Medulla oblongata (tissue), 1 donor: Measurements from ENCODE around the gene IGF2BP3.

ENCODE experiments used
- DNase-seq: peaks from one replicate; pipeline ENCODE4 v3.0.0-alpha.2; 2015; ENCODE audit errors: extremely low spot score

IGF2BP3 gene

DNA sequence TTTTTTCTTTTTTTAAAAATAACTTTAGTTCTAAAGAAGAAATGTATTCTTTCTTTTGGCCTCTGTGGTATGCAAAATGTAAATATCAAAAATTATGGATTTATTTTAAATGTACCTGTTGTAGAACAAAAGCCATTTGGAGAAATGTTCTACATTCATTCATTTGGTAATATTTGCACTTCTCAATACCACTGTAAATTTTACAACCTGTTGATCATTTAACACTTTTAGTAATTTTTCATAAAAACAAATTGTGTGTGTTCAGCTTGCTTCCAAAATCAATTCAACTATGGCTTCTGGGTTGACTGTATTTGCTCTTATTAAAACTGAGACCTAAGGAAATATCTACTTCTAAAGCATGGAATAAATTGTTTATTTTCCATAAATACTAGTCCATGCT, 2.3 kb upstream of the IGF2BP3 start:
- DNase-seq: no peak

DNA sequence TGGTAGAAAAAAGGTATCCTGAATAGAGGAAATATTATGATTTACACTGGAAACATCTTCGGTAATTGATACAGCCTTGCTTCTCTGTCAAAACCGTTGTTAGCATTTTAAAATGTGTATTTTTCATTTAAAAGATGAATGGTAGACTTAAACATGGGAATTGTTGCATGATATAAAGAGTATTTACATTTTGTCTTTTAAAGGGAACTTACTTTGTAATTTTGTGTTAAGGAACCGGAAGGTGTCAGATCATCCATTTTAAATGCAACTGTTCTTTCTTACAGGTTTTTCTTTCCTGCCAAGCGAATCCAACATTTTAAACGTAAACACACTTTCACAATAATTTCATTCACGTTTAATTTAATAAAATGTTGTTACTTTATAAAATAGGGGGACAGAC, 1.8 kb upstream of the IGF2BP3 start:
- DNase-seq: no peak

DNA sequence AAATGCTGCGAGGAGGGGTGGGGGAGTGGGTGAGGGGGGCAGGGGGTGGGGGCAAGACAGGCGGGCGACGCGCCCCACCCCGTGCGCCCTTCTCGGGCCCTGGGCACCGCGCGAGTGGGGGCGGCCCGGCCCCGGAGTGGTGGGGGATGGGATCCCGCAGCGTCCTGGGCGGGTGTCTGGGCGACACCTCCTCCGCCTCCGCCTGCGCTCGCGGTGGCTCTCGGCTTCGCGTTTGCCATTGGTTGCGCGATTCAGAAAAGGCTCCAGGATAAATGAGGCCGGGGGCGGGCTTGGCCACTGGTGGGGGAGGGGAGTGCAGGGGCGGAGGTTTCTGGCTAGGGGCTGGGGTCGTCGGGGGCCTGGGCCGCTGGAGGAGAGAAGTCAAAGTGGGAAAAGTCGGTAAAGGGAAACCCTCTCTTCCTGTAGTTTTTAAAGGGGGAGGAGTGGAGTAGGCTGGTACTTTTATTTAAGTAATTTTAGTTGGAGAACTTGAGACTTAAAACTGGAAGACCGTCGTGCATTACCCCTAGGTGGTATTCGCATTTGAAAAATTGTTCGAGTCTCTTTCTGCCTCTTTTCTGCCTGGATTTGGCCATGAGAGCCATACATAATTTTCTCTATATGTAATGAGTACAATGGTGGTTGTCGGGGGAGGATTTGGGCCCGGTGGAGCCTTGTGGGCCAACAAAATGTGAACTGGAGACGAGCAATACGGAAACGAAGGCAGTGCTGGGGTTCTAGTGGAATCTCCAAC, 992 bp upstream of the IGF2BP3 start:
- DNase-seq: no peak

DNA sequence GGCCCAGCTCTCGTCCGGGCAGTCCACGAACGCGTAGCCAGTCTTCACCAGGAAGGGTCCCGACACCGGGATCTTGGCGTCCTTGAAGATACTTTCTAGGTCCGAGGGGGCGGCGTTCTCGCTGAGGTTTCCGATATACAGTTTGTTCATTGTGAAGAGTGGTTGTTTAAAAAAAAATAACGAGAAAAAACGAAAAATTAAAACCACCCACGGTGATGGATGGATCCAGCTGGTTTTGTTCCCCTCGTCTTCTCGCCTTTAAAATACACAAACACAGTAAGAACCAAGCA, 385 bp downstream of the IGF2BP3 start:
- no peak for DNase-seq

DNA sequence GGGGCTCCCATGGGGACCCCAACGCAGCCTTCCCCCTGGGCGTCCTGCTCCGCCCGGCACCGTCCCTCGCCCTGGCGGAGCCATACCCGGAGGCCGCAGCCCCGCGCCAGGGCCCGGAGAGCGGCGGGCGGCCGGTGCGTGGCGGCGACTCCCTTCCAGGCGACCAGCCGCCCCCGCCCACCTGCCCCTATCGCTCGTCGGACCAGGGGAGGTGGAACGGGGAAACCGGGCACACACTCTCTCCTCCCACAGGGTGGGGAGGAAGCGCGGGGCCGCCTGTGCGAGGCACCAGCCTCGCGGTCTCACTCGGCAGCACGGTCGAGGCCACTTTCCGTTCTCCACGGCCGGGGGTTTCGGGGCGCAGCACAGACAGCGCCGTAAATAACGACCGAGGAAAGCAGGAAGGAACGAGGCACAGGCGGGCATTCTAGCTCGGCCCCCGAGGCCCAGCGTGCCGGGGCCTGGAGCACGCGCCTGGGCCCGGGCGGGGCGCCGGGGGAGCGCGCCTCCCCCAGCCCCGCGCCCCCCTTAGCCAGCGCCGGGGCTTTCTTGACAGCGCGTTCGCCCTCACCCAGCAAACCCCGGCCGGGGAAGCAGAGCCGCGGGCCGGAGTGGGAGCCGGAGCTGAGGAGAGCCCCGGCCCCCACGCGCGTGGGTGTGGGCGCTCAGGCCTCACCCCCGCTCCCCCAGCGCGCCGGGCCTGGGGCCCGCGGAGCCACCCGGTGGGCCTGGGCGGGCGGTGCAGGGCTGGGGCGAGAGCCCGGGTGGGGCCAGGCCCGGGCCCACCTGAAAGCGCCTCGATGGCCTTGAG, 936 bp downstream of the IGF2BP3 start:
- DNase-seq: no peak

- no peak for DNase-seq
Measured at GRCh38 chr7:23468526-23469149, 1.7 kb downstream of the IGF2BP3 start.

DNA sequence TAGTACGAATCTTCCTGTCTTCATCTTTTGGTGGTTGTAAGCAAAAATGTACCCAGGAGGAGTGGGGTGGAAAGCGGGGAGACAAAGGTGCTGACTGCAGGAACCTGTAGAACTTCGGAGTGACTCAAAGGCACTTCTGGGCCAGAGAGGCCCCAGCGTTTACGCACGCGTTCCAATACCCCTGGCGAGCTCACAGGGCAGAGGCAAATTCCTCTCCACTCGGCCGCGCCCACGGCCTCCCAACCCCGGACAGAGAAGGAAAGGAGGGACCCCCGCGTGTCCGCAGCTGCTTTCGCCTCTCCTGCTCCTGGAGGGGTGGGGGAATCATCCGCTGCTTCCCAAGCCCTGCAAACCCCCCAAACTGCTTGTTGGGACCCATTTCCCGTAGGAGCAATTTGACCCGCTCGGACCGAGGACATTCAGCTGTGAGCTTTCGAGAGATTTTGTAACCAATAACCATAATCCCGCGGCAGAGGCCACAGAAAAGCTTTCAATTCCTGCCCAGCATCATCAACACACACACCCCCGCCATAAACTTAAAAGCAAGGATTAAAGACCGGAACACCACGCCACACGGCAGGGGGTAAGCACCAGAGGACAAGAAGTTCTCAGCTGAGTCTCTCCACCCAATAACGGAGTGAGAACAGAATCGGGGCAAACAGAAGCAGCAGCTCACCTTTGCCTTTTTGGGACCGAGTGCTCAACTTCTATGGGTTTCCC, 2.3 kb downstream of the IGF2BP3 start:
- DNase-seq: no peak

DNA sequence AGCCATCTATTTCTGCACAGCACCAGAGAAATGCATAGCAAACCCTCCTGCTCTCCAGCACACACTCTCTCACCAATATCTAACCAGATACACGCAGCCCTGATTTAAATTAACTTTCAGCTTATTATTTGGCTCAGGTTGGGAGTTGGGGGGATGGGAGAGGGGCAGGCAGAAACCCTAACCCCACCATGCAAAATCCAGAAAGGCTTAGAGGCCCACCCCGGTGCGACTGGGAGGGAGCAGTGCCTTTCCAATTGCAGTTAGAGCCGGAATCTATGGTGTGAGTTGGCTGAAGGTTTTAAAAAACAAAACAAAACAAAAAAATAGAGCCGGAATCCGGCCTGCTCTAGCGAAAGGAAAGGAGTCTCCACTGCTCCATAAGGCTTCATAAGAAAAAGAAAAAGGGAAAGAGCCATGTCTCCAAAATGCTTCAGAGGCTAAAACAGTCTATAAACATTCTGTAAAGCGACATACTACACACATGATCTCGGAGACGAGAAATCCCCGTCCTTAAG, 2.9 kb downstream of the IGF2BP3 start:
- no peak for DNase-seq

- peak; percentile 72 for DNase-seq
Measured at GRCh38 chr7:23462846-23463245, 7.4 kb downstream of the IGF2BP3 start.

DNA sequence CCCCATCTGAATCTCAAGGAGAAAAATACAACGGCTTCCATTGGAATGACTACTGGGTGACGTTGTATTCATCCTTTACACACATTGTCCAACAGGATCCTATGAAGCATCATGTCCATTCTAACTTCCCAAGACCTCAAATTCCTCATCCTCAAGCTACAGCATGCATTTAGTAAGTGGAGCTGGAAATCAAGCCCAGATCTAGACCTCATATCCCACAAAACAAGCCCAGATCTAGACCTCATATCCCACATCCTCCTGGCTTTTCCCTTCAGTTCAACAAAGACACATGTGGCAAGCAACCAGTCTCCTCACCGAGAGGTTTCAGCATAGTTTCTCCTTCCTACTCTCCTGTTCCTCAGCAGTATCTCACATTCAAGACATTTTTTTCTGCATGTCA, 12.2 kb downstream of the IGF2BP3 start:
- no peak for DNase-seq

DNA sequence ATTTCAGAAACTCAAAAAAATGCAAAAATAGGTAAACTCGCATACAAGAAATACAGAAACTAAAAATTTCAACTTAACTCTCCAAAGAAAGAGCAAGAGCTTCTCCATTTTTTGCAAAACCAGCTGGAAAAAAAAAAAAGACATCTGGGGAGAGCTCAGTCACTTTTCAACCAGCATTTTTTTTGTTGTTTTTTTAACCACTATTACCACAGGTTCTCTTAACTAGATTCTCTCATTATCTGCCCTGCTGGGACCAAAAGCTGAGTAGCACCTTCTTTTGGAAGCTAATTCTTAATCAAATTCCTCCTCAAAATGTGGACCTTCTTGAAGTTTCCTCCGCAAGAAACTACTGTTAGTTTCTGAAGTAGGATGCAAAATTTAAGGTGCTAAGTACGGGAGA, 14.2 kb downstream of the IGF2BP3 start:
- no peak for DNase-seq

DNA sequence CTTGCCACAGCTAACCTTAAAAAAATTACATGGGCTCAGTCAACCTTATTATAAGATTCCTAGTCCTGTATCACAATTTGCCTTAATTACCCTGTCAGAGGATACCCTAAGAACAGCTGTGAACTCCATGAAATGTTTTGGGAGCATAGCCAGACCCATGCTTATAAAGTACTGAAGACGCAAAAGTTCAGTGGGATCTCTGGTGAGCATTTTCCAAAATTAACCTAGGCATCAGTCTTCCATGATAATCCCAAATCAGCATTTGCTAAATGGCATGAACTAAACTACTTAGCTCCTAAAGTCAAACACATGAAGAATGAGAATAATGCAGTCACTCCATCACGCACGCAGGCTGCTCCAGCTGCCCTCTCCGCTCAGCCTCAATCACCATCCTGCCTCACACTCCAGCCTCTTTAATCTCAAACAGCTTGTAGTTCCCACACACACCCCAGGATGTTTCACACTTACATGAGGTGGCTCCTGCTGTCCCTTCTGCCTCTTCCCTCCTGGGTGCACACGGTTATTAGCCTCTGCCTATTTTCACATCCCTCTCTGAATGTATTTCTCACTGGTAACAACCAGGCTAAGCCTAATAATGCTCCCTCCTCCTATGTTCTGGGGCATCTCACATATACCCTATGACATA, 15.3 kb downstream of the IGF2BP3 start:
- no peak for DNase-seq

DNA sequence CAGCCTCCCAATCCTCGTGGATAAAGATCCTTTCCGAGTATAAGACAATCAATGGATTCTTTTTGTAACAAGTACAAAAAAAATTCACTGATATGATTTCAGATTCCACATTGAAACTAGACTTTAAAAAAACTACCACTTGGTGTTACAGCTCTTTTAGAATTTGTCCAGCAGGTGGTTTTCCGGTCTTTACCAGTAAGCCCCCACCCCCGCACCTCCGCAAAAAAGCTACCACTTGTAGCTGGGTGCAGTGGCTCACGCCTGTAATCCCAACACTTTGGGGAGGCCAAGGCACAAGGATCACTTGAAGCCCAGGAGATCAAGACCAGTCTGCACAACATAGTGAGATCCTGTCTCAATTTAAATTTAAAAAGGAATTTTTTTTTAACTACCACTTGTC, 19.8 kb downstream of the IGF2BP3 start:
- no peak for DNase-seq

- DNase-seq: no peak
Measured at GRCh38 chr7:23449941-23450340, 20.4 kb downstream of the IGF2BP3 start.

DNA sequence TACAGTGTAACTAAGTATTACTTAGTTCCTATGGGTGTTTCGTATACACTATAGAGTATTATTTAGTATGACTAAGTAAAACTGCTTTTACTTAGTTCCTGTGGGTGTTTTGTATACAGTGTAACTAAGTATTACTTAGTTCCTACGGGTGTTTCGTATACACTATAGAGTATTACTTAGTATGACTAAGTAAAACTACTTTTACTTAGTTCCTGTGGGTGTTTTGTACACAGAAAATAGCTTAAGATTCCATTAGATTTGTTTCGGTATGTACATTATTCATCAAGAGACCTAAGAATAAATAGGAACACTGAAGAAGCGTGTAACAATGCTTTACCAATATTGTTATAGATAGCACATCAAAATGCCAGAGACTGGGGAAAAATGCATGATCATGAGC, 25.0 kb downstream of the IGF2BP3 start:
- DNase-seq: no peak

GRCh38 chr7:23443974-23444373, 26.3 kb downstream of the IGF2BP3 start:
- no peak for DNase-seq

GRCh38 chr7:23438171-23438570, 32.1 kb downstream of the IGF2BP3 start:
- no peak for DNase-seq

- DNase-seq: no peak
Measured at GRCh38 chr7:23434147-23434917, 36.0 kb downstream of the IGF2BP3 start.

DNA sequence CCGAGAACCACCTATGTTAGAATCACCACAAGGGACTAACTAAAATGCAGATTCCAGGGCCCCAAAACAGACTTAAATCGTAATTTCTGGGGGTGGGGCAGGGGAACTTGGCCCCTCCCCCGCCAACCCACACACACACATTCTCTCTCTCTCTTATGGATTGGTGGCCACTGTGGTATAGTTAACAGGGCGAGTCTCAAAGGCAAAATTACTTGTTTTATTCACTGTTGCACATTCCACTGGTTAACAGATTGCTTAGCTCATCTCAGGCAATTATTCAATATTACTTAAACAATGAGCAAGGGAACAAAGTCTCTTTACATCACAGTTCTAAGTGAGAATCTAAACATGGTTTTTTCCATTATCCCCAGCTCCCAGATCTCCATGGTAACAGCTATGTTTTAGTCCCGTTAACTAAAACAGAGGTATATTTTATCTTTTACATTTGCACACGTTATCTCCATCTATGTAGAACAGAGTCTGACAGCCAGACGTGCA, 38.5 kb downstream of the IGF2BP3 start:
- no peak for DNase-seq

DNA sequence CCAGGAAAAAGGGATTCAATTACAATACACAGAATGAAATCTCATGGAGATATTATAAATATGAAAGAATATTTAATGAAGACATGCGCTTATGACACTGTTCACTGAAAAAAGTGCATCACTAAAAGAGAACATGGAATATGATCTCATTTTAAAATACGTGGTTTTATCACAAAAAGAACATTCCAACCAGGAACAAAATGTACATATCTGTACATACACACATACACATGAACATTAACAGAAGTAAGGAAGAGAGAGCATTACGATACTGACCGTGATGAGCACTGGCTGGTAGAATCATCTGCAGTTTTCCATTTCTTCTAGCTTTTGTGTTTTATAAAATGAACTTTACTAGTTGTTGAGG, 39.4 kb downstream of the IGF2BP3 start:
- DNase-seq: no peak

DNA sequence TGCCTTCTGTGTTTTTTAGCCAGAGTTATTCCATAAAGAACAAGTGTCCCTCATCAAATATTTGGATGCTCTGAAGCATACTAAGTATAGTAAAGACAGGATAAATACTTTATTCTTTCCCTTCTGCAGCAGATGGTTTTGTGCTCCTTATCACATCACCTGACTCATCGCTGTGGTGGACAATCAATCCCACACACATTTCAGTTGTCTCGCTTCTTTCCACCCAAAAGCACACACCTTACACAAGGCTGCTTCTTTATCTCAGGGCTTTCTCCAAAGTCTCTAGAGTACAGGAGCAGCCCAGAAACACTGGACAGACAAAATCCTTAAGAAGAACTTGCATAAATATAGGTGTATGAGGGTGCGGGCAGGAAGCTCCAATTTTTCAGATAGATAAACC, 43.4 kb downstream of the IGF2BP3 start:
- no peak for DNase-seq
